NCI-H2227 (cell line): ENCODE results near the gene LRRC28.
"Not testable (repeated sequence)": the region's sequence is repeated elsewhere in the genome, so short reads cannot be mapped to it uniquely, and the experiment has no call there.

Experiments used
- DNase-seq: peaks from one replicate; lab custom pipeline; 2025; ENCODE audit not compliant: unreplicated experiment; lab: John Stamatoyannopoulos, UW

Gene LRRC28

DNA sequence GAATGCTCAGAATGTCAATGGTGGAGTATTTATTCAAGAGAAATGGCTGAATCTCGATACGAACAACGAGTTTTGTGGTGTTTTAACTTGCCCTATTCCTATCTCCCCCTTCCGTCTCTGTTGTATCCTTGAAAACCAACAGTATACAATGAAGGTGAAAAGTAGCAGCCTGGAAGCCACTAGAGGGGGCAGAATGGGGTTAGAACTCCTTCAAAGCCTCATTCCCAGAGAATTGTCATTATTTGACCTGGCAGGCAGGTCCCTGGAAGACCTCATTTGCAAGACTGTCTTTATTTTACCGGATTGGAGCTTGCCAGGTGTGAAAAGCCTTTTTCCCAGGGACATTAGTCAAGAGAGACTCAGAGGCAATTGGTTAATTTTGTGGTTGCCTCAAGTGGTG is 139.4 kb downstream of the LRRC28 start:
- no peak for DNase-seq

DNA sequence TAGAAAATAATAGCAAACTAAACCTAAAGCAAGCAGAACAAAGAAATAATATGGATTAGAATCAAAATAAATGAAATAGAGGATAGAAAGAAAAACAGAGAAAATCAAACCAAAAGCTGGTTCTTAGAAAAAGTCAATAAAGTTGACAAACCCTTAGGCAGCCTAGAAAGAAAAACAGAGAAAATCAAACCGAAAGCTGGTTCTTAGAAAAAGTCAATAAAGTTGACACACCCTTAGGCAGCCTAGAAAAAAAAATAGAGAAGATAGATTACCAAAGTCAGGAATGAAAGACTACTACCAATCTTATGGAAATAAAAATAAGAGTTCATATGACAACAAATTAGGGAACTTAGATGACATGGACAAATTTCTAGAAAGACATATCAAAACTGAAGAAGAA is 142.4 kb downstream of the LRRC28 start:
- DNase-seq: no peak

DNA sequence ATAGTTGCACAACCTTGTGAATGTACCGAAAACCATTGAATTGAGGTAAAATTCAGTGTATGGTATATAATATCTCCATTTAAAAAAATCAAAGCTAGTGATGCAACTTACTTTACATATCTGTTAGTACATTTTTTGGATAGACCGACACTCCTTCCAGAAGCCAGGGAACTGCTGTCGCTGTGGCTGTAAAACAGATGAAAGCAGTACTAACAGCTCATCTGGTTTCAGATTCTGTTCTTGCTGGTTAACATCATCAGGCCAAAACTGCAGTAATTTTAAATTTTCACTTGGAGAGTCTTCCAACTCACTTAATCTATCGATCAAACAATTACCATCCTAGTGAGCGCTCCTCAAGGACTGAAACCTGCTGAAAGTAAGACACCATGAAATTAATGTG is 145.1 kb downstream of the LRRC28 start:
- no peak for DNase-seq

DNA sequence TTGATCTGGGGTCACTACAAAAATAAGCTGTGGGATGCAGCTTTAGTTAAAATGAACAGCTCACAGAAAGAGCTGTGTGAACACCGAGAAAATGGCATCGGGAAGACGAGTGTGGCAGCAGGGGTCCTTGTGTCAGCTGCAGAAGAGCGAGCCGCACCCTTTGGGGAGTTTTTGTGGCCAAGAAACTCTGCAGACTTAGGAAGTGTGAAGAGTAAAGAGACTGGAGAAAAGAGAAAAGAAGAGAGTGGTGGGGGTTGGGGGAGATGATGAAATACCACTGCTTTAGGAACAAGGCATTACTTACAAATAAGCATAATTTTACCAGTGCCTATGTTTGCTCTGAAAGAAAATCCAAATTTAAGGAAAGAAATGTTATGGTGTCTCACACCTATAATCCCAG is 147.8 kb downstream of the LRRC28 start:
- no peak for DNase-seq

DNA sequence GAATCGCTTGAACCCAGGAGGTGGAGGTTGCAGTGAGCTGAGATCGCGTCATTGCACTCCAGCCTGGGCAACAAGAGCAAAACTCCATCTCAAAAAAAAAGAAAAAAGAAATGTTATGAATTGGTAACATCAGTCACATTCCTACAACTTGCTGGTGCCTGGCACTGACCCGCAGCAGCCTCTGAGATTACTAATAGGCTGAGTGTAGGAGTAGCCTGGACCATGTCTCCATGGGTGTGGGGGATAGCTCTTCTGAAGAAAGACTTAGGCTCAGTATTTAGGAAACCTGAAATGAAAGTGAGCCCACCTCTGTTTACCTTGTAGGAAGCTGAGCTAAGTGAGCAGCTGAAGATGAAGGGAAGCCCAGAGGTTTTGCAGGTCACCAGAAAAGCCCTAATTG is 148.3 kb downstream of the LRRC28 start:
- no peak for DNase-seq

DNA sequence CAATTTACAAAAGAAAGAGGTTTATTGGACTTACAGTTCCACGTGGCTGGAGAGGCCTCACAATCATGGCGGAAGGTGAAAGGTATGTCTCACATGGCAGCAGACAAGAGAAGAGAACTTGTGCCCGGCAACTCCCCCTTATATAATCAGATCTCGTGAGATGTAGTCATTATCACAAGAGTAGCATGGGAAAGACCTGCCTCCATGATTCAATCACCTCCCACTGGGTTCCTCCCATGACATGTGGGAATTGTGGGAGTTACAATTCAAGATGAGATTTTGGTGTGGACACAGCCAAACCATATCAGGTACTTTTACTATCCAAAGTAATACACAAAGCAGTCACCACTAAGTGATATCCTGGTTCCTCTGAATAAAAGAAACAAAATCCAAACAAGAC is 149.9 kb downstream of the LRRC28 start:
- not testable (repeated sequence) for DNase-seq

DNA sequence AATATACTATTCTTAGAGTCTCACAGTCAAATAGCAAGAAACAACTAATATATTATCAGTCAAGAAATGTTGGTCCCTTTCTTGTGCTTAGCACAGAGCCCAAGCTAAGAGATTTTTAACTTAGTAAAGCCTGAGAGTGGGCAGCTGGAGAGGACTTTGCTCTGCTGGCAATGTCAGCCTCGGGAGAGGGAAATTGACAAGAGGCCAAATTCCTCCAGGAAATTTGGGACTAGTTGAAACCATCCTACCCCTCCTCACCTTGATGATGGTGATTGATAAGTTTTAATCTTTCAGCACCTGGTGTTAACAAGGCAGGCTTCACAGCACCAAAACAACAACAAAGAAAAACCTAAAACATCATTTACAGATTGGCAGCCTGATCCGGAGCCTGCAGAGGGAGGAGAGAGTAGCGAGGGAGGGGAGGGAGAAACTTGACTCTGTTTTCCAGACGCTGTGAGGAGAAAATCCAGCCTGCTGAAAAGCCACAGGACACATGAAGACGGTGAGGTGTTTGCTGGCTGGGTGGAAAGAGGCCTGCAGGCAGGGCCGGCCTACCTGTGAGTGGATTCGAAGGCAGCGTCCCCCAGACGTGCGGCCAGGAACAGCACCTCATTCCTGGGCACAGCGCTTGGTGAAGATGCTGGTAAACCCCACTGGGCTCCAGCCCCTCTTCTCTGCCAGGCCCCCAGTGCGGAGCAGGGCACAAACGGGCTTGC is 150.9 kb downstream of the LRRC28 start:
- DNase-seq: no peak

DNA sequence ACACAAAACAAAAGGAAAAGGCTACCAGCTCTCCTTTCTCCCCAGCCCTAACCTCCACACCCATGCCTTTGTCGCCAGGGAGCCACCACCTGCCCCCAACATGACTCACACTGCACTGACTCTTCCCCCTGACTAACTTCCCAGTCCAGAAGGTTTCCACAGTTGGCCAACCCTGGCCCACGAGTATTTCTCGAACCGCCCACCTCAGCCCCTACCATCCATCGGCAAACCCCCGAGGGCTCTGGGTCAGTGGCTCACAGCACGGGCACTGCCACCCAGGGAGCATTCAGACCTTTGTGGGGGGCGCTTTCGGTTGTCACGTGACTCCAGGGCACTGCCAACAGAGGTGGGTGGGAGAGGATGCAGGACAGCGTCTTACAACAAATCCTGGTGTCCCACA is 152.3 kb downstream of the LRRC28 start:
- no peak for DNase-seq

DNA sequence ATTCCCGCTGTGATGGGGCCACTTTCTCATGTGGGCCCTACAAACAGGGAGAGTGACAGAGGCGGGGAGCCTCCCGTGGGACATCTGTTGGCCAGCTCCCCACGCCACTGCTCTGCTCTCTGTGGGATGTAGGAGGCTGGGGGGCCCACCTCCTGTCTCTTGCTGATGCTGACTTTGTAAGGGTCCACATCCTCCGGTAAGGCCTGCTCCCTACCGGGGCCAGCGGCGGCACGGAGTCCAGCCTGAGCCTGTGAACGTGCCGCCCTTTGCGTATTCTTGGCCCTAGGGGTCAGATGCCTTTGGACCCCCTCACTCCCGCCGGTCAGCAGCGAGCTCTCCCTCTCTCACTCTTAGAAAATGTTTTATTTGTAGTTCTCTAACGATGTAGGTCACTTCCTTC is 153.2 kb downstream of the LRRC28 start:
- DNase-seq: no peak

DNA sequence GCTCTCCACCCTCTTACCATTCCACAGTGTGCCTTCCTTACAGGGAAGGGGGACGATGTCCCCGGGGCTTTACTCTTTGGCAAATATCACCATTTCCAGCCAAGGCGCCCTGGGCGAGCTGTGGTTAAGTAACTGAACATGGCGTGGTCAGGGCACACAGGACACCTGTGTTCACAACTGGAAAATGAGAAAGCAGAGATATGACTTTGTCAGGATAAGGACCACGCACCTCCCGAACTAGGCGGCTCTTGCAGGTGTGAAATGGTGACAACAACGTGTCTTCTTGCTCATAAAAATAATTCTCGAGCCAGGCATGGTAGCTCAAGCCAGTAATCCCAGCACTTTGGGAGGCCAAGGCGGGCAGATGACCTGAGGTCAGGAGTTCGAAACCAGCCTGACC is 154.8 kb downstream of the LRRC28 start:
- DNase-seq: no peak

DNA sequence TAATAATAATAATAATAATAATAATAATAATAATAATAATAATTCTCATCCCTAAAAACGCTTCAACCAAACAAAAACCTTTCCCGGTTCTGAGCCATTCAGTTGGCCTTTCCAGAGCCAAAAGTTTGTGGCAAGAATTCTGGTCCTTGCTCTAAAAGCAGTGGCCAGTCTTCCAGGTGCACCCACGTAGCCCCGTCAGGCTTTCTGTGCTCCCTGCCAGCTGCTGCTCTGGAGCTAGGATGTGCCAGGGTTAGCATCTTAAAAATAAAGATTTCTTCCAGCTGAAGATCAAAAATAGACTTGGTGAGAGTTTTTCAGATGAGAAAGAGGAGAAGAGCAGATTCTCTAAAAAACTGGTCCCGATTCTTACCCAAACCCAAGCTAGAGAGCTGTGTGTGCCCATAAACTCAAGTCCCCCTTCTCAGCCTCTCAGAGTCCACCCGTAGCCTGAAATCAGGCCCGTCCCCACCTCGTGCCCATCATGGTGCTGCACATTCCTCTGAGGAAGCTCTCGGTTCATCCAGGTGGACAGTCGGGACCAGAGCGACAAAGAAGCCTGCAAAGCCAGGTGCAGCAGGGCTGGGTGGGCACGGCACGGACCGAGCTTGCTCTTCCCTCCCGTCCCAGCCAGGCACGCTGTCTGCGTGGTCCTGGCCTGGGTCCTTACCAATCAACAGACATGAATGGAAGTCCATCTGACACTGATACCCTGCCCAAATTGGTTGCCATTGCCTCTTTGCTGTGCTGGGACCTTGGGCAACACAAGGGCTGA is 155.6 kb downstream of the LRRC28 start:
- no peak for DNase-seq

DNA sequence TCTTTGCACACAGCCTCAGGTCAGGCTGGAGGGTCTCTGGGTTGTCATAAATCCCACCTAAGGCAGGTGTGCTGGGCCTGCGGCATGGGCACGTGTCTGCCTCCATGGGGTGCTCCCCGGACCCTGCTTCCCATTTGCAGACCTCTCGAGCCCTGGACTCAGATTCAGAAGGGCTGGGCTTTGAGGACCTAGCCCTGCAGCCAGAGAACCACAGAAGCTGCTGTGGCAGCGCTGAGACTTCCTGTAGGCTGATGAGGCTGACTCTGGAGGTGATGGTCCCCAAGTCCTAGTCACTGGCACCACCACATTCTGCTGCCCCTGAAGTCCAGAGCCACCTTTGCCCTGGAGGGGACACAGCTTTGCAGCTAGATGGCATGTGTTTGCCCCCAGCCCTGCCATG is 156.4 kb downstream of the LRRC28 start:
- no peak for DNase-seq

DNA sequence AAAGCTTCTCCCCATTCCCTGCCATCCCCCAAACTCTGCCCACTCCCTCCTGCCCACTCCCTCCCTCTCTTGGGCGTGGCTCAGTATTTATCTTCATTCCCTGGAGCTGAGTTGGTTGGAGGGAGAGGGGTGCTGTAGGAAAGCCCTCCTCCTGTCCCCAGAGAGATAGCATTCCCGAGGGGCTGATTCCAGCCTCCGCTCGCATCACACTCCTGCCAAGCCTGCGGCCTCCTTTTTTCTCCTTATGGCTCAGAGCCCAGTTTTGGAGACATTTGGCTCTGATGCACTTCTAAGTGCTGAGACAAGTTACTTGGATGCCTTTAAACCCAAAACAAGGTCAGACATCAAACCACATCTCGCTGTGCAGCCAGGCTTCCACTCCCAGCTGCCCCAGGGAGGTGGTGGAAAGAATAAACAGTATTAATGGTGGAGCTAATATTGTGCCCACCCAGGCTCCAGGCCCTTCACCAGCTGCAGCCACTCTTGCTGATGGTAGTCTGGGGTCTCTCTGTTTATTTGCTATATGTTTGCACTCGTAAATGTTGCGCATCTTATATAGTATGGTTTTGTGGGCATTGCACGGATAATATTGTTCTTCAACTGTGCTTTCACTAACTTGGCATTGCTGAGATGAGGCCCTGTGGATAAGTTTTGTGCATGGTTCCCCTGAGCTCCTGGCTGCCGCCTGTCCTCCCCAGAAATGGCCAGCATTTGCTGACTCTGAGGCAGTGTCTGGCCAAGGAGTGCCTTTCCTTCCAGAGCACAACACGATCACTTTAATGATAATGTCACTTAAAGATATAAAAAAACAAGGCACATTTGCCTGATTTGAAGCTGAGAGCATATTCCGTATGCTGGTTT is 157.2 kb downstream of the LRRC28 start:
- DNase-seq: no peak

DNA sequence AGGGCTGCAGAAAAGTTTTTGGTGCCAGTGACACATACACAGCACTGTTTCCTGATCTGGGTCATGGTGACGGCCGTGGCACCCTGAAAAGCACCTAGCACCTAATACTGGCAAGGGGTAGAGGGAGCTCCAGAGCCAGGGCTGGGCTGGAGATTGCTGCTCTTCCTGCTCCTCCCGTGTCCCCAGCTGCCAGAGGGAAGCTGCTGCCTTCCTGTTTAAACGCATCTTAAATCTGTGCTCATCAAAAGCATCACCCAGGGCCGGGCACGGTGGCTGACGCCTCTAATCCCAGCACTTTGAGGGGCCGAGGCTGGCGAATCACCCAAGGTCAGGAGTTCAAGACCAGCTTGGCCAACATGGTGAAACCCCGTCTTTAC is 157.8 kb downstream of the LRRC28 start:
- peak; percentile 4 for DNase-seq

DNA sequence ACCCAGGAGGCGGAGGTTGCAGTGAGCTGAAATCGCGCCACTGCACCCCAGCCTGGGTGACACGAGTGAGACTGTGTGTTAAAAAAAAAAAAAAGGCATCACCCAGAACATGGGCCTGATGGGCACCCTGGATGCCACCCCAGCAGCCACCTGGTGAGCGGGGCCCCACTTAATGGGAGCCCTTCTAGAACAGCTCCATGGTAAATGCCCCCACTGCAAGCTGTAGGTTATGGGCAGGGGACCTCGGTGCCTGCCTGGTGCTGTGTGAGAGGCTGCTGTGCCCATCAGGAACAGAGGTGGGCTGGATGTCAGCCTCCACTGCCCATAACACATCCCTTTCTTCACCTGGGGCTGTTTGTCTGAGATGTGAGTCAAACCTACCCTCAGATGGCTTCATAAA is 158.3 kb downstream of the LRRC28 start:
- no peak for DNase-seq

DNA sequence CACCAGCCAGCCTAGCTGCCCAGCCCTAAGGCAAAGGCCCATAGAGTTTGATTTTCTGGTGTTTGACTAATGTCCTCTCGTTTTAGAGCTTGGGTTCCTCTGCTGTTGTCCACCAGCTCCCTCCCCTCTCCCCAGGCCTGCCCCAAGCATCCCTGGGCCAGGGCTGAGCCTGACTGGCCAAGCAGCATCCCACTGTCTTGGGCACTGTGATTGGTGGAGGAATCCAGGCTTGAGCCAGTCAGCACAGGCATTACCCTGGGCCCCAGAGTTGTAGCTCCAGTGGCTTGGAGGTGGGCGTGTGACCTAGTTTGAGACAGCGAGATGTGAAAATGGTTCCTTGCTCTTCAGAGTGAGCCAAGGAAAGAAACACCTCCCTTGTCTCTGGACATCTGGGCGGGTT is 159.2 kb downstream of the LRRC28 start:
- DNase-seq: no peak

DNA sequence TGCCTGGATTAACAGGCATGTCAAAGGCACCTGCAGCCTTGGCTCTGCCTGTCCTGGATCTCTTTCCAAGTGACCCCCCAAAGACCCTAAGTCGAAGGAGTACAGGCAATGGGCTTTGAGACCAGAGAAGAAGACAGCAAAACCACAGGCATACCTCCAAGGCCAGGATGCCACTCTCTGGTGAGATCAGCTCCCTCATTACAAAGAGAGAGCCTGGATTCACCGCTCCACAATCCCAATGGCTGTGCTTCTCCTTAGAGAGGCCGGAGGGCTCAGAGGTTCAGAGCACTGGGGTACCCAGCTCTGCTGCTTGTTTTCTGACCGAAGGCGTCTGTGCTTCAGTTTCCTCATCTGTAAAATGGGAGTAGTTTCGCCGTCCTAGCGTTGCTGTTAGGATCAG is 160.0 kb downstream of the LRRC28 start:
- DNase-seq: no peak

DNA sequence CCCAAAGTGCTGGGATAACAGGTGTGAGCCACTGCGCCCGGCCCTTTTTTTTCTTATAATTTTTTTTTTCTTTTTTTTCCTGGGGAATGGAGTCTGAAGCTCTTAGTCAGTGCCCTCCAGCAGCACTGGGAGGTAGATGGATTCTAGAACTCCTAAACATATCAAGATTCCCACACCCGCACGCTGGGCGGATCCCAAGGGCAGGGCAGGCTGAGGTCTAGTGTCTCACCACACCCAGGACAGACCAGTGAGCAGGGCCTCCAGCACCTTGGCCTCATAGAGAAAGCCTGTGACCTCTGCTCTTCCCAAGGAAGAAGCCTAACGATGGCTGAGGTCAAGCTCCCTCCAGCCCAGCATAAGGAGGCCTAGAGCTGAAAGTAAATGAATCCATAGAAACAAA is 160.8 kb downstream of the LRRC28 start:
- no peak for DNase-seq

DNA sequence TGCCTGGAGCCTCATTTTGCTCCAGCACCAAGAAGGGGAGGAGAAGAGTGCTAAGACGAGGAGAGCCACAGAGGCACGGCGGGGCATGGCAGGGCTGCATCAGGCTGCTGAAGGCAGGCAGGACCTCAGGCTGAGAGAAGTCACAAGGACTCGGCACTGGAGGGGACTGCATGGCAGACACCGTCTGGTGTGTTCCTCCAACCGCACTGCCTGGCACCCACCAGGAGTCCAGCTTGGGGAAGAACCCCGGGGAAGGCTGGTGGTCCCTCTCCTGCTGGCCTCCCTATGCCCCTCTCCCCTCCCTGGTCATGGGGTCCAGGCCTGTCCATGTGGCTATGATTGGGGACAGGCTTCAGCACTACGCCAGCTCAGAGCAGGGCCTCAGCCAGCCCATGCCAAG is 161.3 kb downstream of the LRRC28 start:
- DNase-seq: no peak

DNA sequence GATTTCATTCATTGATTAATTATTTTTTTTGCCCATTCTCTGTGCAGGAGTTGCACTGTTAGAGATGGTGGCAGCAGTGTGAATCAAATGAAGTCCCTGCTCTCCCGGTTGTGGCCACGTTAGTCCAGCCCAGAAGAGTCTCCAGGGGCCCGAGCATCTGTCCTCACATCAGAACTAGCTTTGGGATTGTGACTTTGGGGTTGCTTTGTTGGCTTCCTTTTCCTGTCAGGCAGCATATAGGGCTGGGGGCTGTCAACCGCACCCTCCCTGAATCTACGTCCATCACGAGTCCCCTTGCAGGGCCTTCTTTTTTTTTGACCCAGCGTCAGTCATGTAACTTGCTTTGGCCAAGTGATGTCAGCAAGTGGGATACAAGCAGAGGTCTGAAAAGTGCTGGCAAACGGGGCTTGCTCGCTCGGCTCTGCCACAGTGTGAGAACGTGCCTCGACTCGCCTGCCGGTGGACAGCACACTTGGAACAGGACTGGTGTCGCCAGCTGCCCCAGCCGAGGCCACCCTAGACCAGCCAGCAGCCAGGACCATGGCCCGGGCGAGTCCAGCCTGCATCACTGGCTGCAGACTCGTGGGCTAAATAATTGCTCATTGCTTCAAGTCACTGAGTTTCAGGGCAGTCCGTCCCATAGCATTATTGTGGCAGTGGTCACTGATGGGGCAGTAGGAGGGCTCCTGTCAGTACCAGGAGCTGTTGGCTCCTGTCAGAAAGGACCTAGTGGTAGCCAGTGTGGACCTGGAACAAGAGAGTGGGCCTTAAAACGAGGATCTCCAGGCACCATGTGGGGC is 162.9 kb downstream of the LRRC28 start:
- no peak for DNase-seq
